ENCODE measurements around the gene CAPN14.

Gene CAPN14

DNA sequence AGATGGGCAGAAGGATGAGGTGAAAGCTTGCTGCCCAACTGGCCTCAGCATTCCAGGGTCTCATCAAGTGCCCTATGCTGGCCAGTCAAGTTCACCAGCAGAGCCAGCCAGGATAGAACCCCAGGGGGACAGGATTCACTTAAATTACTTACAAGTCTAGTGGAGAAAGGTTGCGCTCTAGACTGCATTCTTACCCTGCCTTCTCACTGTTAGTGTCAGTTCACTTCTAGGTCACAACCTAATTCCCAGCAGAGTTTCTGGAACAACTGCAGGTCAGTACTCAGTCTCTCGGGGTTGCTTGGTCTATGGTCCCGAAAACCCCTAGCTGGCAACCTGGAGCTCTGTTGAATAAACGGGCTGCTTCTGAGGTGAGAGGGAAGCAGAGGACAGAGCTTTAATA, 46.2 kb downstream of the CAPN14 start:
- DNase-seq, result no peak
- intact Hi-C loops (cut with DNase I), result no loop called here

- intact Hi-C loops (cut with DNase I), result no loop called here
These were observed 47.1 kb downstream of the CAPN14 start for GRCh38 chr2:31170071-31170698.

DNA sequence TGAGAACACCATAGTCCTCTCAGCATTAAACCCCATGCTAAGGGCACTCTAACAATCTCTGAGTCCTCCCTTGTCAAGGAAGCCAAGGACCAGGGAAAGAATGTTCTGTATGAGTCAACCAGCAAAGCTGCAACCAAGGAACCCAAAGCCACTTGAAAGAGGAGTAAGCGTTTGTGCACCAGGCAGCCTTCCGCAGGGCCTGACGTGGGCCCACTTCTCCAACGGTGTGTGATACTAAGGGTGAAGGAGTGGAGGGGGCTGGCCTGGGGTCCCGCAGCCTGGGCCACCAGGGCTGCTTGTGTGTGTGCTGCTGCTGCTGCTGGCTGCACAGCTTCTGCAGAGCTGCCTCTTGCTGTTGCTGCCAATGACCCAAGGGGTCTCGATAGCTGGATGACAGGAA, 49.0 kb downstream of the CAPN14 start:
- intact Hi-C loops (cut with DNase I), result loop anchor here (5.0 kb wide), 1 partner anchor 456 kb away; no protein-coding TSS in a partner anchor
- no peak for DNase-seq

More at GRCh38 chr2:31170071-31170698, 47.1 kb downstream of the CAPN14 start:
- DNase-seq, result peak; percentile 53 to 89 (median 73)

DNA sequence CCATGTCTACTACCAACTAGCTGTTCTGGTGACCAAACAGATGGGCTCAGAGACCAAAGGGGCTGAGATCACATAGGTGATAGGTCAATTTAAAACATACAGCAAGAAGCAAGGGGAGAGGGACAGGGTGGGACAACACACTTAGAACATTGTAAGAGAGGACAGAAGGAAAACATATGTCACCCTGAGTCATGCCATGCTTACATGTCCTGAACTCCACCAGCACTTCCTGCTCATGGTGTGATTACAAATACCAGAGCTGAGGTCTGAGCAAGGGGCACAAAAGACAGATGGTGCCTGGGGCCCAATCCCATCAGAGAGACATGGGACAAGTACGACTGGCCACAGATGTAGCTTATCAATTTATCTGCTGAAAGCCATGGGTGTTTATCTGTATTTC, 50.4 kb downstream of the CAPN14 start:
- intact Hi-C loops (cut with DNase I), result loop anchor here (5.0 kb wide), 1 partner anchor 455 kb away; no protein-coding TSS in a partner anchor
- DNase-seq, result no peak

DNA sequence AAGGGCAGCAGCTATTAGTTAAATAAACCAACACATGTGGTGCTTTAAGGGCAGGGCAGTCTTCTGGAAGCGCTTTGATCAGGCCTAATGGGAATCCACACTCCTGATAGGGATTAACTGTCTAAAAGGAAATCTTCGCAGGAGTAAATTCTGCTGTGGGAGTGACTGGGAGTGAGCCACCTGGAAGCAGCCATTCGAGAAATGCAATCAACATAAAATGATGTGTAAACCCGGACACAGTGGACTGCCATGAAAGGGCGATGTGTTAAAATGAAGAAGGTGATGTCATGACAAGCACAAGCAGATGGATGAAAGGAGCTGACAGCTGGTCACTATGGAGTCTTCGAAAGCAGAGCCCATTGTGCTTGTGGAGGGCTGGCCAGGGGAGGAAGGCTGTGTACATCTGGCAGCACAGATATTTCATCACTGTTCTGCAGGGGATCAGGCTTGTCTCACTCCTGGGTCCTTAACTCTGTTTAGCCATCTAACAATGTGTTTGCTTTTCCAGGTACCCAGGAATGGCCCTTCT, 54.2 kb downstream of the CAPN14 start:
- intact Hi-C loops (cut with DNase I), result no loop called here
- DNase-seq, result no peak

GRCh38 chr2:31161637-31162036, 55.7 kb downstream of the CAPN14 start:
- DNase-seq, result no peak
- intact Hi-C loops (cut with DNase I), result no loop called here

- intact Hi-C loops (cut with DNase I), result no loop called here
- no peak for DNase-seq
These were observed 65.8 kb downstream of the CAPN14 start for GRCh38 chr2:31151501-31151900.

- intact Hi-C loops (cut with DNase I), result no loop called here
- no peak for DNase-seq
These were observed 67.1 kb downstream of the CAPN14 start for GRCh38 chr2:31150120-31150670.

- DNase-seq, result no peak
- intact Hi-C loops (cut with DNase I), result no loop called here
These were observed 68.8 kb downstream of the CAPN14 start for GRCh38 chr2:31148514-31148913.

- DNase-seq, result no peak
- intact Hi-C loops (cut with DNase I), result no loop called here
These were observed 69.7 kb downstream of the CAPN14 start for GRCh38 chr2:31147645-31148044.

DNA sequence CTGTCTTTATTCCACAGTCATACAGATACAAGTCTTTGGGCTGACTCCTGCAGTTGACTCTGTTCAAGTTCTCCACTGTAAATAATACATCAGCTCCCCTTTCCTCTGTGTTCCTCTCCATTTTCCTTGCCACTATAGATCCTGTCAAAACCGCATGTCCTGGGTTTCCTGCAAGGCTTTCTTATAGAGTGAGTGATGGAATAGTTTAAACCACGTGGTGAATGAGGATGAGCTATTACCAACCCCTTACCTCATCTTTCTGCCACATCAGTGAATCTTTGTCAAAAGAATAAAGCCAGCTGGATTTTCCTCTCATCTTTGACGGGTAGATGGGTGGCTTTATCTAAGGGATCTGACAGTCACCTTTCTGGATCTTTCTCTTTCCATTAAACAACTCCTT, 75.2 kb downstream of the CAPN14 start:
- DNase-seq, result no peak

GRCh38 chr2:31141443-31142085, 75.8 kb downstream of the CAPN14 start:
- no peak for DNase-seq
- intact Hi-C loops (cut with DNase I), result no loop called here

More for the DNA sequence above, 75.2 kb downstream of the CAPN14 start:
- intact Hi-C loops (cut with DNase I), result no loop called here

GRCh38 chr2:31140151-31140550, 77.2 kb downstream of the CAPN14 start:
- no peak for DNase-seq
- intact Hi-C loops (cut with DNase I), result no loop called here

DNA sequence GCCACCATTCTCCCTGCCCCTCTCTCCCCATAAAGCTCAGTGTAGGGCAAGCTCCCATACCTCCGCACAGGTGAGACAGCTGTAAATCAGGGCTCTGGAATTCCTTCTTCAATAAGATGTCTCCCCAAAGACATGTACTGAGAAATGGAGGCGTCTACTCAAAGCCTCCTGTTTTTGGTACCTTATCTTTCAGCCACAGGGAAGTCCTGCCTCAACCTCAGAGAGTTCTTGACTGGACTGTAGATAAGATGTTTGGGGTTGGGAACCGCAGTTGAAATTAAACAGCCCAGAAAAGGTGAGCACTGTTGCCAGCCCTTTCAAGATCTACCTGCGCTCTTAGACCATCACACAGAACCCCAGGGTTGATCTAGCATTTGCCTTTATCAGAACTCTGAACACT, 77.6 kb downstream of the CAPN14 start:
- intact Hi-C loops (cut with DNase I), result no loop called here
- no peak for DNase-seq

DNA sequence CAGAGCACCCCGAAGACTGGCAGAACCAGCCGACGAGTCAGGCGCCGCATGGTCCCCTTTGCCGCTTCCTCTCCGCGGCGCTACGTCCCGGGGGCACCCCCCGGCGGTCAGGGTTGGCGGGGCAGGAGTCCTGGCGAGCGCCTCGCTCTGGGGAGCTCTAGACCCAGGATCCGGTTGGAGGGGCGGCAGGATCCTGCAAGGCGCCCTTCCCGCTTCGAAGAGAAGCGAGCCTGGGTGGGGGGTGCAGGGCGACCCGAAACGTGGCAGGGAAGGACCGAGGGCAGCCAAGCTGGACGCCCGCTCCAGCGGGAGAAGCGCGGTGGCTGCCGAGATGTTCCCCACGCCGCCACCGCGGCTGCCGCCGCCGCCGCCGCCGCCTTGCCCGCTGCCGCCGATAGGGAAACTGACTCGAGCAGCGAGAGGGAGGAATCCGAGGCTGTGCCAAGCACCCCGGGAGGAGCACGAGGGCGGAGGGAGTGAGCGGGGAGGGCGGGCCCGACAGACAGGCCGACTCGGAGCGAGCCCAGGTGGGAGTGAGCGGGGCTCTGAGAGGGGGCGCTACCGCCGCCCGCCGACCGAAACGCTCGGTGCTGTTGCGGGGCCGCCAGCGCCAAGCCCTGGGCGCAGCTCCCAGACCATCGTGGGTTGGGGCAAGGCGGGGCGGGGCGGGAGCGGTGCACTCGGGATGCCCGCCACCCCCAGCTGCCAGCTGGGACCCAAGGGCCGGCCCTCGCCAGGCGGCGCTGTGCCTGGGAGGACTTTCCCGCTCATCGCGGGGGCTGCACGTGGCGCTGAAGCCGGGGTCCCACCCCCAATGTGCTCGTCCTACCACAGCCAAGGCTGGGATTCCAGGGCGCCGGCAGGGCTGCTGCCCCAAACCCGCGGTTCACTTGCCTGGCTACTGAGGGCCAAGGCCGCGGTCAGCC, 79.0 kb downstream of the CAPN14 start, which contains the start of gene GALNT14:
GALNT14 (minus strand) TSS at position 404 of the 926 bp plus-strand sequence; CDS start at position 50, 354 bp downstream.
- intact Hi-C loops (cut with DNase I), result no loop called here
- DNase-seq, result peak; percentile 9 to 84 (median 65)

DNA sequence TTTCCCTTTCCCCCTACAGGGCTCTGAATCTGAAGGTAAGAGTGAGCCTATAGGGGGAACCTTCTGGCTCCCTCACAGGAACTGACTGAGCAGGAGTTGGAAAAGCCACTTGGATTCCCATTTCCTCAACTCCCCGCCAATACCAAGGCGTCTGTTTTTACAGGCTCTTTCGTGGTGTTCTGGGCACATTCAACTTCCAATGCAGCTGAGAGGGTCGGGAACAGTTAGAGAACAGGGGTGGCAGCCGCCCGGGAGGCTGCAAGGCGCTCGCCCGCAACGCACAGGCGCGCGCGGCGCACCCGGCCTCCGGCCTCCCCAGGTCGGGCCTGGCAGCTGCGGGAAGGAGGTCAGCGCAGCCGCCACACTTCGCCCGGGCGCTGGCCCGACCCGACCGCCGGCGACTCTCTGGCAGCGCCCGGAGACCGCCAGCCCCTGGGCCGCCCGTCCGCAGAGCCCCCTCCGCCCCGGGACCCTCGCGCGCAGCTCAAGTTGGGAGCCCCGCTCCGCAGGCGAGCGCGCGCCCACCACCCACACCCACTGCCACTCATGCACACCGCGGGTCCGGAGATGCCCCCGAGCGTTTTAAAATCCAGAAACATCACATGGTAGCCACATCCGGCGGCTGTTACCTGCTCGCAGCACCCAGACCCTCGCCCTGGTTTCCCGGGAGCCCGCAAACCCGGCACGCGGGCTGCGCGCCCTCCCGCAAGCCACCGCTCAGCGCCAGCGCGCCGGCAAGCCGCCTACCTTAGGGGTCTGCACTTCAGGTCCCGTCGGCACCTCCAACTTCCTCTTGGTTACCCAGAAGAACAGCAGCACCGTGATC, 79.9 kb downstream of the CAPN14 start:
- intact Hi-C loops (cut with DNase I), result no loop called here

GRCh38 chr2:31136732-31137131, 80.6 kb downstream of the CAPN14 start:
- peak in 1 of 42 donors; percentile 5 for DNase-seq
- intact Hi-C loops (cut with DNase I), result no loop called here

More for the DNA sequence above, 79.9 kb downstream of the CAPN14 start:
- DNase-seq, result peak in 6 of 42 donors; percentile 5 to 32 (median 8)

- intact Hi-C loops (cut with DNase I), result no loop called here
- no peak for DNase-seq
These were observed 81.3 kb downstream of the CAPN14 start for GRCh38 chr2:31136000-31136399.

Data from head of caudate nucleus (tissue), 42 donors.